ENCODE data around the gene AP2B1.
"Not testable (repeated sequence)": the region's sequence is repeated elsewhere in the genome, so short reads cannot be mapped to it uniquely, and the experiment has no call there.

The AP2B1 gene

GRCh38 chr17:35553310-35553709 is 33.8 kb upstream of the AP2B1 start:
- Mint-ChIP-seq H3K9me3 (no peaks in the 10 kb centered on the region), H3K36me3 (ENCODE audit: low read depth) (no peaks in the 10 kb centered on the region), H3K4me1 (no peaks in the 10 kb centered on the region), H3K27me3 (ENCODE audit: low read depth, poor library complexity) (peaks cover 67% of the 10 kb centered on the region), H3K4me3 (no peak overlapping the region), H3K27ac (no peak overlapping the region)
- DNase-seq = no peak
- no peak for TF ChIP-seq CTCF (IDR thresholded peaks at IDR 0.05)

- Mint-ChIP-seq H3K27me3 (ENCODE audit: low read depth, poor library complexity) (peaks cover 66% of the 10 kb centered on the region), H3K27ac (no peak overlapping the region), H3K9me3 (no peaks in the 10 kb centered on the region), H3K4me1 (no peaks in the 10 kb centered on the region), H3K36me3 (ENCODE audit: low read depth) (no peaks in the 10 kb centered on the region), H3K4me3 (no peak overlapping the region)
- TF ChIP-seq CTCF (IDR thresholded peaks at IDR 0.05) = no peak
- DNase-seq = no peak
These were observed 32.5 kb upstream of the AP2B1 start for GRCh38 chr17:35554668-35555067.

GRCh38 chr17:35555691-35556090 is 31.4 kb upstream of the AP2B1 start:
- H3K9me3 Mint-ChIP-seq = no peaks in the 10 kb centered on the region
- TF ChIP-seq CTCF (IDR thresholded peaks at IDR 0.05) = no peak
- no peak overlapping the region for H3K27ac Mint-ChIP-seq
- no peak for DNase-seq
- H3K4me1 Mint-ChIP-seq = no peaks in the 10 kb centered on the region
- H3K36me3 Mint-ChIP-seq (ENCODE audit: low read depth) = no peaks in the 10 kb centered on the region
- H3K27me3 Mint-ChIP-seq (ENCODE audit: low read depth, poor library complexity) = peaks cover 62% of the 10 kb centered on the region
- H3K4me3 Mint-ChIP-seq = no peak overlapping the region

- DNase-seq = no peak
- H3K9me3 Mint-ChIP-seq = no peaks in the 10 kb centered on the region
- no peak for TF ChIP-seq CTCF (IDR thresholded peaks at IDR 0.05)
- H3K4me3 Mint-ChIP-seq = no peak overlapping the region
- no peaks in the 10 kb centered on the region for H3K36me3 Mint-ChIP-seq (ENCODE audit: low read depth)
- peaks cover 64% of the 10 kb centered on the region for H3K27me3 Mint-ChIP-seq (ENCODE audit: low read depth, poor library complexity)
- no peak overlapping the region for H3K27ac Mint-ChIP-seq
- no peaks in the 10 kb centered on the region for H3K4me1 Mint-ChIP-seq
These were observed 29.8 kb upstream of the AP2B1 start for GRCh38 chr17:35557353-35557752.

- Mint-ChIP-seq H3K9me3 (no peaks in the 10 kb centered on the region), H3K36me3 (ENCODE audit: low read depth) (no peaks in the 10 kb centered on the region), H3K4me1 (no peaks in the 10 kb centered on the region), H3K27me3 (ENCODE audit: low read depth, poor library complexity) (peaks cover 71% of the 10 kb centered on the region), H3K27ac (no peak overlapping the region), H3K4me3 (no peak overlapping the region)
- DNase-seq = no peak
- no peak for TF ChIP-seq CTCF (IDR thresholded peaks at IDR 0.05)
These were observed 27.5 kb upstream of the AP2B1 start for GRCh38 chr17:35559495-35560210.

GRCh38 chr17:35560703-35561102 is 26.4 kb upstream of the AP2B1 start, which contains the start of gene SLFN14:
Gene SLFN14 (minus strand): TSS chr17:35560819. CDS start chr17:35558062, 2,757 bp downstream.
- no peak for DNase-seq
- TF ChIP-seq CTCF (IDR thresholded peaks at IDR 0.05) = no peak
- H3K27me3 Mint-ChIP-seq (ENCODE audit: low read depth, poor library complexity) = peaks cover 74% of the 10 kb centered on the region
- H3K4me3 Mint-ChIP-seq = no peak within 1 kb of the TSS
- H3K36me3 Mint-ChIP-seq (ENCODE audit: low read depth) = no peaks in the 10 kb centered on the region
- H3K4me1 Mint-ChIP-seq = no peaks in the 10 kb centered on the region
- H3K9me3 Mint-ChIP-seq = no peaks in the 10 kb centered on the region
- H3K27ac Mint-ChIP-seq = no peak within 1 kb of the TSS

- not testable (repeated sequence) for DNase-seq; H3K9me3 Mint-ChIP-seq; H3K27ac Mint-ChIP-seq; H3K36me3 Mint-ChIP-seq (ENCODE audit: low read depth); H3K4me3 Mint-ChIP-seq
- H3K27me3 Mint-ChIP-seq (ENCODE audit: low read depth, poor library complexity) = peaks cover 79% of the 10 kb centered on the region
- peaks cover 13% of the 10 kb centered on the region for H3K4me1 Mint-ChIP-seq
These were observed 23.9 kb upstream of the AP2B1 start for GRCh38 chr17:35563181-35563580.

All from nephron progenitor cell (in vitro differentiated cells).